Activated CD4-positive, alpha-beta T cell treated with anti-CD3 and anti-CD28 coated beads for 1 hour (primary cell): ENCODE measurements around the gene SMOC2.
"Not testable (repeated sequence)": the region's sequence is repeated elsewhere in the genome, so short reads cannot be mapped to it uniquely, and the experiment has no call there.

Source experiments
- DNase-seq: peaks from one replicate; pipeline ENCODE4 v3.0.0-alpha.2; 2020

Gene SMOC2

DNA sequence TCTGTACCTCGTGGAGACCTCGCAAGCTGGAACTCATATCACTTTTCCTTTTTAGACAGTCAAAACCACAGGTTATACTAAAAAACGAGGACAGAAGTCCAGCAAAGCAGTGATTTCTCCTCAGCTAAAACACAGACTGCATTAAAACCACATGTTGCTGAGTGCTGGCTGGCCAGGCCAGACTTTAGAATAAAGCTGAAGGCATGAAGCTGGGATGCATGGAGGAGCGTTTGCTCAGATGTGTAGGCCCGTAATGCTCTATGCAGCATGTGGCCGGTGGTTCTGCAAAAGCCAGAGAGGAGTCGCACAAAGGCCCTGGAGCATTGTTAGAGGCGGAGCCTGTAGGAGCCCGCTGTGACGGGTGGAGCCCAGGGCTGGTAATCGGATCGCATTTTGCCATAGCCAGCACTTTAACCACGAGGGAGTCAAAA is 83.6 kb downstream of the SMOC2 start:
- no peak for DNase-seq

GRCh38 chr6:168525114-168525513 is 84.1 kb downstream of the SMOC2 start:
- DNase-seq, result no peak

GRCh38 chr6:168525926-168526630 is 85.1 kb downstream of the SMOC2 start:
- DNase-seq, result no peak

- DNase-seq, result no peak
These were observed 85.9 kb downstream of the SMOC2 start for GRCh38 chr6:168526841-168527281.

DNA sequence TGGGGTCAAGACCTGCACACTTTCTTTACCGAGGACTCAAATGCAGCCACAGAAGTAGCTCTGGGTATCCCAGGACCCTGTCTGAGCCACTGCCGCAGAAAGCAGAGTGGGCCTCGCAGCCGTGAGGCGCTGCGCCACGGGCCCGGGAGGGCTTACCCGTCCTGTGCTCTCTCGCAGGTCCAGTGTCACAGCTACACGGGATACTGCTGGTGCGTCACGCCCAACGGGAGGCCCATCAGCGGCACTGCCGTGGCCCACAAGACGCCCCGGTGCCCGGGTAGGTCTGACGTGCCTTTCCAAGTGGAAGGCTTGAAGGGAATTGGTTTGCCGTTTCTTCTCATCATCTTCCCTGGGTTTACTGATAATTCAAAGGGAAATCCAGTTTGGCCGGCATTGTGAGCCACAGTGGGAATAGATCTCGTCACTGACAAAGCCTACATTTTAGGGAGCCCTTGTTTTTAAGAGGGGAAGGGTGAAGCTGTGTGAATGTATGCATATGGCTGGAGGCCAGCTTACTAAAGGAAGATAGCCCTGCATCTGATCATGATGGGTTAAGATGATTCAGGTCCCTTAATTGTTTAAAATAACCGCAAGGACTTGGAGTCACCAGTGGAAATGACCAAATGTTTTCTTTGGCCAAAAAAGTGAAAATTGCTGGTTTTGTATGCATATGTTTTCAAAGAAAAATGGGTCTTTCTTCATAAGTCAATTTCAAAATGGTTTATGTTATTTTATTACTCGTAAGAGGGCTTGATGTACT is 86.6 kb downstream of the SMOC2 start:
- no peak for DNase-seq

DNA sequence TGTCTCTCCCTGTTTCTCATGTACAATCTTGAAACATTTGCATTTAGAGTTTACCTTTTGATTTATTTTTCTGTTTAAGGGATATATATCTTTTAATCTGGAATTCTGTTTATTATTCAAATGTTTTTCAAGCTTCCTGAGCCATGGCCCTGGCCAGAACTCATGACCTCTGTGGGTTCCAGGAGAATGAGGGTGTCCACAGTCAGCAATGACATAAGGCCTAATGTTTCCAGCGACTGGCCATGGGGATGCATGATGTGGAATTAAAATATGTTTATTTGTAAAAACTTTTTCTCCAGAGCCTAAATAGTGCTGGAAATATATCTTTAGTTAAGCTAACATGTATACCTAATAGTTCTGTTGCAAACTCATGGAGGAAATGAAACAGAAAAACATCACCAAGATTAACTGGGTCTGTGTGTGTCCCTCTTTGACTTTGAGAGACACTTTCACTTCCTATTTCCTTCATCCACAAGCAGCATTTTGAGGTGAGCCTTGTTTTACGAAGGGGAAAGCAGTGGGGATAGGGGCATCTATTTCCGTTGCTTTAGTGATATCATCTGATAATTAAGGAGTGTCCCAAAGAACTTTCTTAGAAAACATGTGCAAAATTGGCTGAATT is 87.6 kb downstream of the SMOC2 start:
- DNase-seq, result no peak

DNA sequence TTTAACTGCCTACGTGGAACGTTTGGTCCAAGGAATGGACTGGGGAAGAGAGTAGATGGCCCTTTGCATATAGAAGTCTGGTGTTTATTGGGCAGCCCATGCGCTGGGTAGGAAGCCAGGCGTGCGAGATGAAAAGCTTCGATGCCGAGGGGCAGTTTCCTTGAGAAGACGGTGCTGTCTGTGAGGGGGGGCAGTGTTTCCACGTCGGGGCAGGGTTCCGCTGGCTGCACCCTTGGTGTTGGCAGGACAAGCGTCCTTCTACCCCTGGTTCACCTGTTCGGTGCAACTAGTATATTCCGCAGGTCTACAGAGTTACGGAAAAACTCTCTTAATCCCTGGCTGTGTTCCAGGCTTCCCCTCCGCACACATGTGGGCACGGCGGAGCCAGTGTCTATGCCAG is 88.2 kb downstream of the SMOC2 start:
- DNase-seq, result no peak

- DNase-seq, result no peak
These were observed 89.7 kb downstream of the SMOC2 start for GRCh38 chr6:168530653-168531071.

DNA sequence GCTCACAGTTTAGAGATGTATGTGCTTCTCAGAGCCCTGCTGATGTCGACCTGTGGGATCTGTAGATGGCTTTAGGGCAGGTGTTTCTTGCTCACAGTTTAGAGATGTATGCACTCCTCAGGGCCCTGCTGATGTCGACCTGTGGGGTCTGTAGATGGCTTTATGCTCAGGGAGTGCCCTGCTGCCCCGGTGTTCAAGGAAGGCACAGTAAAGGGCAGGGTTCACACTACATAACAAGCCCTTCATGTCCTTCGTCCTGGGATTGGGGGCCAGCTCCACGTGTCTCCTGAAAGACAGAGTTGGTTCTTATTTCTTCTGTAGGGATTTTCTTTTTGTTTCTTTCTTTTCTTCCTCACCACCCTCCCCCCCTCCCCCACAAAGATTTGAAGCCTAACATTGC is 91.1 kb downstream of the SMOC2 start:
- no peak for DNase-seq

DNA sequence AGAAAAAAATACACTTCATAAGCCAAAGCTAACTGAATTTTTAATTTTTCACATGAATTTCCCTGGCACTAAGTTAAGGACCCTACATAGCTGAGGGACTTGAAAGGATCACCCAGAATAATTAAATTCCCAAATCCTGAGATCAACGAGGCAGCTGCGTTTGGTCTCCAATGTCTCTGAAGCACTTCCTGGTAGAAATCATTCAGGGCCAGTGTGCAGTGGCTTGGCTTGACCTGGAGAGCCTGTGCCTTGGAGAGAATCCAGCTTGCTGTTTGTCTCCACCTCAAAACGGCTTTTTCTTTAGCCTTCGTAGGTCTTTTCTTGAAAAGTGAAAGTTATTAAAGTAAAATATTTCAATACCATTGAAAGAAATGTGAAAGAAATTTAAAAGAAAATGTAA is 92.4 kb downstream of the SMOC2 start:
- no peak for DNase-seq

GRCh38 chr6:168534265-168534664 is 93.3 kb downstream of the SMOC2 start:
- DNase-seq, result no peak

DNA sequence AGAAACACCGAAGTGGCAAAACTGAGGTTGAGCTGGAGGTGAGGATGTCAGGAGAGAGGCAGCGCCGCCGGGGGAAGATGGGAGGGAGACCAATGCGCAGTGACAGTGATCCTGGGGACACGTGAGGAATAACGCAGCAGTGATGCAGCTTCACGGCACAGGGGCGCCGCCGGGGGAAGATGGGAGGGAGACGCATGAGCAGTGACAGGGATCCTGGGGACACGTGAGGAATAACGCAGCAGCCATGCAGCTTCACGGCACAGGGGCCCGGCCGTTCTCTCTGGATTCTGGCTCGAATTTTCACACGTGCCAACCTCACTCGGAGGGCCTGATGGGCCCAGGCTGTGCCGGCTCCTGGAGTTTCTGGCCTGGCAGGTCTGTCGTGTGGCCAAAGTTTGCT is 94.7 kb downstream of the SMOC2 start:
- DNase-seq, result no peak

- DNase-seq, result no peak
These were observed 95.2 kb downstream of the SMOC2 start for GRCh38 chr6:168536196-168536595.

GRCh38 chr6:168536665-168537539 is 95.9 kb downstream of the SMOC2 start:
- no peak for DNase-seq

DNA sequence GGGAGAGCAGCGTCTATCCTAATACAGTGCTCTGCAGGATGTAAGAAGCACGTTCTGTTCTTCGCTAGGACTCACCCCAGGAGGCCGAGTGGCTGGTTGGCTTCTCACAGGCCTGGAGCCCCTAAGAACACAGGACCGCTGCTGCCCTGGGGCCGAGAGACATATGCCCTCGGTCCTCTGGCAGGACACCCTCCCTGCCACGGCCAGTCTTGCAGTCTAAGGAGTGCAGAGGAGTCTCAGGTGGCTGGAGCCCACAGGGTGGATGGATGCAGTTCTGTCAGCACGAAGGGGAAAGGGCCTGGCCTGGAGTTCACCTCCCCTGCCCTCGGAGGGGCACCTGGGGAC is 96.5 kb downstream of the SMOC2 start:
- DNase-seq, result no peak

DNA sequence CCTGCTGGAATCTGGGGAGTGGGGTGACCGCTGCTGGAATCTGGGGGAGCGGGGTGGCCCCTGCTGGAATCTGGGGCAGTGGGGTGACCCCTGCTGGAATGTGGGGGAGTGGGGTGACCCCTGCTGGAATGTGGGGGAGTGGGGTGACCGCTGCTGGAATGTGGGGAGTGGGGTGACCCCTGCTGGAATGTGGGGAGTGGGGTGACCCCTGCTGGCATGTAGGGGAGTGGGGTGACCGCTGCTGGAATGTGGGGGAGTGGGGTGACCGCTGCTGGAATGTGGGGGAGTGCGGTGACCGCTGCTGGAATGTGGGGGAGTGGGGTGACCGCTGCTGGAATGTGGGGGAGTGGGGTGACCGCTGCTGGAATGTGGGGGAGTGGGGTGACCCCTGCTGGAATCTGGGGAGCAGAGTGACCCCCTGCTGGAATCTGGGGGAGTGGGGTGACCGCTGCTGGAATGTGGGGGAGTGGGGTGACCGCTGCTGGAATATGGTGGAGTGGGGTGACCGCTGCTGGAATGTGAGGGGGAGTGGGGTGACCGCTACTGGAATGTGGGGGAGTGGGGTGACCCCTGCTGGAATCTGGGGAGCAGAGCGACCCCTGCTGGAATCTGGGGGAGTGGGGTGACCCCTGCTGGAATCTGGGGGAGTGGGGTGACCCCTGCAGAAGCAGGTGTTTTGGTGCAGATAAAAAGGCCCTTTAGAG is 97.4 kb downstream of the SMOC2 start:
- DNase-seq, result not testable (repeated sequence)

- DNase-seq, result no peak
These were observed 98.2 kb downstream of the SMOC2 start for GRCh38 chr6:168538892-168539811.

DNA sequence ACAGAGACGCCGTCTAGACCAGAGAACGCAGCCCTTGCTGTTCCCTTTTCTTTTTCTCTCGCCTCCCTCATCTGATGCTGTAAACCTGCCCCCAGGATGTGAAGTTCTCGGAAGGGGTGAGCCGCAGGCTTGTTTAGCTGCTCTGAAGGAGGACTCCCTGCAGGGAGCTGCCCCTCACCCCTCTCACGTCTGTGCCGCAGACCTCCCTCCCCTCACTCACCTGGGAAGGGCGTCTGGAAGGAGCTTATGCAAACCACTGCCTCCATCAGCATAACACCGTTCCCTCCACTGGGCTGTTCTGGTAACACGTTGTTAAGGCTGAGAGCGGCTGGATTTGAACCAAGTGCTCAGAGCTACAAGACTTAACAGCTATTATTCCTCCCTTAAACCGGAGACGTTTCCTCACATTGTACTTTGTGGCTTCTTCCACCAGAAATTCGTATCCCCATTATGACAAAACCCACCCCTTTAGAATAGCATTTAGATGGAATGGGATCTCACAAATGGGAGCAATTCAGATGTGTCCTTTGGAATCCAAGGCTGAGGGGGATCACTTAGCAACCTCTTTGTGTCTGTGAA is 99.8 kb downstream of the SMOC2 start:
- no peak for DNase-seq

GRCh38 chr6:168541307-168541706 is 100.3 kb downstream of the SMOC2 start:
- no peak for DNase-seq

DNA sequence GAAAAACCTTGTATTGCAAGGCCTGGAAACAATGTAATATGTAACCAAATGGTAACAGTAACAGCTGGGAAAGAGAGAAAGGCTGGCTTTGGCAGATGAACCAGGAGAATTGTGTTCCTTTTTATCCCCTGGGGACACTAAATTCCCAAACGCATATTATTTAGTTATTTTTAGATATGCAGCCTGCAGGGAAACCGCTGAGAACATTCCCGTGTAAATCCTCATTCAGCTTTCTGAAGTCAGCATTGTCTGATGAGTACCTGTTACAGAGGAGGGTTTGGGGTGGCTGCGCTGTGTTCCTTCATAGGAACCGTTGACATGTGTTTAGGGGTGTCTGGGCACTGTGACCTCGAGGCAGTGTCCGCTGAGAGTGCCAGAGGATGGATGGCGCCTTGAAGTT is 101.3 kb downstream of the SMOC2 start:
- DNase-seq, result no peak

GRCh38 chr6:168545428-168545827 is 104.4 kb downstream of the SMOC2 start:
- no peak for DNase-seq
